NCI-H510A (cell line): ENCODE results near the gene SP5.
A peak's percentile ranks its signal among the peaks of the same experiment; 100 is the strongest.
"Not testable (repeated sequence)": the region's sequence is repeated elsewhere in the genome, so short reads cannot be mapped to it uniquely, and the experiment has no call there.

Experiments
- DNase-seq: peaks from one replicate; lab custom pipeline; 2025; lab: John Stamatoyannopoulos, UW

Gene SP5

DNA sequence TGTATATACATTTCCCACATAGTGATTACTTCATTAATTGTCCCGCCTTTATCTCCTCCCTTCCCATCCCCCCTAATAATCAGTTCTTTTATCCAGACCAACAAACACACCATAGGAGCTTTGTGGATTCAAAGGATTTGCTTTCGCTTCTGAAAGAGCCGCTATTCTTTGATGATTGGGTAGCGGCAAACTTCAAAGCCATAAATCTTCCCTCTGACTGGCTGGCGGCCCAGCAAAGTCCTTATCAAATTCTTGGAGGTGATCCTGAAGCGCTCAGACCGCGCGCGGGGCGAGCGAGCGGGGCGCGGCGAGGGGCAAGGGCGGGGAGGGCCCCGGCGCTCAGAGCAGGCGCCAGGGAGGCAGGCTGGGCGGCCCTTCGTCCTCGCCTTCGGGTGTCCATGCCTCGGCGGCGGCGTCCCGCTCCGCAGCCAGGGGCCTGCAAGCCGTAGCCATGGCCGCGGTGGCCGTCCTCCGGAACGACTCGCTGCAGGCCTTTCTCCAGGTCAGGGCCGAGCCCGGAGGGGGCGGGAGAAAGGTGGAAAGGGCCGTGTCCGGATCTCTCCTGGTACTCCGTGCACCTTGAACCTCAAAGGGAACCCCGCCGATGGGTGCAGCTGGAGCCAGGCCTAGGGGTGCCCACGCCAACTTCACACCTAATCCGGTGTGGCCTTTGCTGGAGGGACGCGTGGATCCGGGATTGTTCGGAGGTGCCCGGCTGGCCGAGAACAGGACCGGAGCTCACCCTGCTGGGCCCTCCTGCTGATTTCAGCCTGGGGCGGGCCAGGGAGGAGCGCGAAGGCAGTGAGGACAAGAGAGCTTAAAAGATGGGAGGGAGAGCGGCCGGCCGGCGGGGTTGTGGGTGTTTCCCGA lies at the start of gene SP5:
Gene SP5 (plus strand): TSS at position 276 of the 870 bp plus-strand sequence. CDS start 176 bp downstream, at position 452.
- DNase-seq, result peak; percentile 86

DNA sequence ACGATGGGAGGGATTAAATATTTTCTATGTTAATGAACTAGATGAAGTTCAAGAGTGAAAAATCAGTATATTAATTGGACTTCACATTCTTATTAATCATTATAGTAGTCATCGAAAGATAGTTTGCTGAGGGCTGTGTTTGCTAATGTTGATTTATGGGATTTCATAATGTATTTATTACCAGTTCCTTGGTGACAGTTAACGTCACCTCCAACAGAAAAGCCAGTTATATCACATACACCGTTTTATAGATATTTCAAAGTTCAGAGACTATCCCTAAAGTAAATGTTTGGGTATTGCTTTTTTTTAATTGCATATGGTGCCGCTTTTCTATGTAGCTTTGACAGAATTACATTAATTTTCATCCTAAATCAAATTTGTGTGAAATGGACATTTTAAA lies 49.4 kb upstream of the SP5 start:
- DNase-seq, result no peak

DNA sequence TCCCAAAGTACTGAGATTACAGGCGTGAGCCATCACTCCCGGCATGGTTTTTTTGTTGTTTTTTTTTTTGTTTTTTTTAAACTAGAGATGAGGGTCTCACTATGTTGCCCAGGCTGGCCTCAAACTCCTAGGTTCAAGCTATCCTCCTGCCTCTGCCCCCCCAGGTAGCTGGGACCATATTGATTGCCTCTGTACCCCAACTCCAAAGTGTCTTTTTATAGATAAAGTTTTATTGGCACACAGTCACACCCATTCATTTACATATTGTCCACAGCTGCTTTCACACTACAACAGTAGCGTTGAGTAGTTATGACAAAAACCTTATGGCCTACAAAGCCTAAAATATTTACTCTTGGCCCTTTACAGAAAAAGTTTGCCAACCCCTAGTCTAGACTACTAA lies 45.2 kb upstream of the SP5 start:
- DNase-seq, result no peak

- no peak for DNase-seq
Observed at GRCh38 chr2:170670651-170671050, 44.5 kb upstream of the SP5 start.

- no peak for DNase-seq
Observed at GRCh38 chr2:170671079-170671478, 44.1 kb upstream of the SP5 start.

DNA sequence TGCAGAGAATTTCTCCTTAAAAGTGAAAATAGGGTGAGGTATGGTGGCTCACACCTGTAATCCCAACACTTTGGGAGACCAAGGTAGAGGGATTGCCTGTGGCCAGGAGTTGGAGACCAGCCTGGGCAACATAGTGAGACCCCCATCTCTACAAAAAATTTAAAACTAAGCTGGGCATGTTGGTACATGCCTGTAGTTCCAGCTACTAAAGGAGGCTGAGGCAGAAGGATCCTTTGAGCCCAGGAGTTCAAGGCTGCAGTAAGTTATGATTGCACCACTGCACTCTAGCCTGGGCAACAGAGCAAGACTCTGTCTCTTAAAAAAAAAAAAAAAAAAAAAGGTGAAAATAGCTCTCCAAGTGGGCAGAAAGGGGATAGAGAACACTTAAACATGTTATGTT lies 40.9 kb upstream of the SP5 start:
- not testable (repeated sequence) for DNase-seq

DNA sequence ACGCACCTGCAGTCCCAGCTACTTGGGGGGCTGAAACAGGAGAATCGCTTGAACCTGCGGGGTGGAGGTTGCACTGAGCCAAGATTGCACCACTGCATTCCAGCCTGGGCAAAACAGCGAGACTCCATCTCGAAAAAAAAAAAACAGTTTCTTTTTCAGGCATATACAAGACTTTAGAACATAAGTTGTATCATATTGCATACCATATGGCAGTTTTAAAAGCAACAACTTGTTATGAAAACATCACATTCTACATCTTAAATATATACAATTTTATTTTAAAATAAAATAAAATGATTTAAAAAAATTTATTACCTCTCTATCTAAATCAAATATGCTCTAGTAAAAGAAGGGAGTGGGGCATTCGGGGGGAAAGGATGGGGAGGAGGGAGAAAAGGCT lies 39.4 kb upstream of the SP5 start:
- DNase-seq, result no peak

DNA sequence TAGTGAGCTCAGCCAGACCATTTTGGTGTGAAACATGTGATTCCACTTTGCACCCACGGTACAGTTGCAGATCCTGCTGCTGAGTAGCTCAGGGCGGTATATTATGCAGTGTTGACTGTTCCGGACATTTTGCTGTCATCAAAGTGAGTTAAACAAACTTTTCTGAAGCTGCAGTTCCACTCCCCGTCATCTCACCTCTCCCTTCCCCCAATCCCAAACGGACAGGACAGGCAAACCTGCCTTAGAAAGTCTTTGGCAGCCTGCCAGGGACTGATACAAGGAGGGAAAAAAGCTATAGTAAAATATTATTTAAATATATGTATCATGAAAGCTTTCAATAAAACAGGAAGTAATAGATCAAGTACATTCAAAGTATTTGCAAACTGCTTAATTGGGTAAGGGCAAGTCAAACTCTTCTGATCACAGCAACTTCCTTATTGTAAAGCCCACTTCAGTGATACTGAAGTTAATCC lies 35.5 kb upstream of the SP5 start:
- DNase-seq, result peak; percentile 90

DNA sequence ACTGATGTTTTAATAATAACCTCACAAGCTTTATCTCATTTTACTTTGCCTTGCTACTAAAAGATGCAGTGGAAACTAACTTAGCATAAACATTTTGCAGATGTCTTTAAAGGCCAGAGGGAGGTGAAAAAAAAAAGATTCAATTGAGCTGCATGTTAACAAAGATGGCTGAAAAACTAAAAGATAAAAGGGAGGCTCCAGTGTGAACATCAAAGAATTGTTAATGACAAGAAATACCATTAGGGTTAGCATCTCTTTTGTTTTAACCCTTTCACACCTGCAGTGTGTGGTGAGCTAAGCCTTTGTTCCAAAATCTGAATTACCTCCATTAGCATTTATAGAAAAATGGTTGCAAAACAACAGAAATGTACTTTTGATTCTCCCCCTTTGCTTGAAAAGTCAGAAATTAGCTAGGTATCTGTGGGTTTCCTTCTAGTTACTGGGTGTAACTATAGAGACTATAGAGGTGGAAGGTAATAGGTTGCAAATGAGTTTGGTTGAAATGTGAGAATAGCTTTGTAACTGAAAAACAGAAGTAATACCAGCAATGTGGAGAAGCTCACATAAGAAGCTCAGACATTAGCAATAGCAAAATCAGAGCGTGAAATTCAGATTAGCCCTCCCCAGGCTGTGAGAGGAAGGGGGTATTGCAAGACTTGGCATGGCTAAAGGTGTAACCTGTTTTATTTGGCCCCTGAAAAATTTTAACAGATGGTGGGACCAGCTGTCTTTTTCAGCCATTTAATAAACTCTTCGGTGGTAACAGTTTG lies 34.8 kb upstream of the SP5 start:
- no peak for DNase-seq

GRCh38 chr2:170681311-170681710 lies 33.8 kb upstream of the SP5 start:
- DNase-seq, result no peak

- no peak for DNase-seq
Observed at GRCh38 chr2:170685591-170685990, 29.5 kb upstream of the SP5 start.

DNA sequence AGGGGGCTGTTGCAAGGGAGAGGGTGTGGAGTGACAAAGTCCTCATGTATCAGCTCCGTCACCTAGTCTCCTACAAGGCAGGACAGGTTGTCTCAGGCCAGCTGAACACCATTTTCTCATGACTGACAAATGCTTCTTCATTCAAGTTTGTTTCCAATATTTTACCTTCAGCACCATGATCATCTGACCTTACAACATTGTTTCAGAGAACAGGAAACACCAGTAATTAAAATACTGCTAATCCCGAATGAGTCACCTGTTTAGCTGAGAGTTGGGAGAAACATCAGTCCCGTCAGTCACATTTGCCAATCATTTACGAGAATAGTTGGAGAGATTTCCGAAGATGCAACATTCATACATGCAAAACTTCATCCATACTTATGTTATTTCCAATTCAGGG lies 25.7 kb upstream of the SP5 start:
- no peak for DNase-seq

DNA sequence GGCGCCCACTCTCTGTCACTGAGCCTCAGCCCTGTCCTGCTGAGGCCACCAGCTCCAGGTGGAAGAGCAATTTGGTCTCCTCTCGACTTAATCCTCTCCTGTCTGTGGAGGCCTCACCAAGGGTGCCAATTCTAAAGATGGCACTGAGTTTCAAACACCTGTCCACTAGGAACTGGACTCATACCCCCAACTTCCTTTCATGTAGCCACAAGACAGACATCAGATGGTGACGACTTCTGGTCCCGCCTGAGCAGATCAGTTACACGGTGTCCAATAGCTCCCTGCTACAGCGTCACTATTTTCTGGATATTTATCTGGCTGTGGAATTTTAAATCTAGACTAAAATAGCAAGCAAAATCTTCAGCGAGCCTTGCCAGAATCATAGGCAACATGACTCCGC lies 24.5 kb upstream of the SP5 start:
- DNase-seq, result no peak

GRCh38 chr2:170694316-170694715 lies 20.8 kb upstream of the SP5 start:
- DNase-seq, result no peak

GRCh38 chr2:170695521-170696410 lies 19.4 kb upstream of the SP5 start:
- DNase-seq, result no peak

DNA sequence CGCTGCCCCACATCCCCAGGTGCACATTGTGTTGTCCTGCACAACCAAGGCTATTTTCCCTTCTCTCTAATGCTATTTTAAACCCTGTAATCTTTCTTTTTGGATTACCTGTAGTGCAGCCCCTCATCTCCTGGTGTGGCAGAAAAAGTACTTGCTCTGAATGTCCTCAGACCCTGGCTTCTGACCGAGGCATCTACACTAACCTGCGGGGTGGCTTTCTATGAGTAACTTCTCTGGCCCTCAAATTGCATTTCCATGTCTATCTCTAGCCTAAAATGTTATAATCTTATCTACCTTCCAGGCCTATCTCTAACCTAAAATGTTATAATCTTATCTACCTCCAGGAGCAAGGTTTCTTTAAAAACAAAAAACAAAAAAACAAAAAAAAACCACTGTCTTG lies 18.2 kb upstream of the SP5 start:
- no peak for DNase-seq

DNA sequence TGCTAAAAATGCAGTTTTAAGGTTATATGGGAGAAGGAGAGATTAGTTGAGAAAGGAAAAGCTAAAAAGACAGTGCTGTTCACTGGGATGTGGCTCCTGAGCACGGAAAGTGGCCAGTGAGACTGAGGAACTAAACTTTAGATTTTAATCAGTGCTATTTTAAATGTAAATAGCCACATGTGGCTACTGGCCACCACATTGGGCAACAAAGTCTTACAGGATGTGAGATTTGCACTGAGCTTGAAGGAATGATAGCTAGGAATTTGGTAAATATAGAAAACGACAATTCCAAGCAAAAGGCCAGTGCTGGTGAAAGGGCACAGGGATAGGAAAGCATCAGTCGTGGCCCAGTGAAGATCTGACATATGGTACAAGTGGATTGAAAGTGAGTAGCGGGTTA lies 14.1 kb upstream of the SP5 start:
- no peak for DNase-seq

- no peak for DNase-seq
Observed at GRCh38 chr2:170703776-170704476, 11.2 kb upstream of the SP5 start.

- DNase-seq, result no peak
Observed at GRCh38 chr2:170707821-170708795, 7.0 kb upstream of the SP5 start.

GRCh38 chr2:170710609-170710979 lies 4.5 kb upstream of the SP5 start:
- no peak for DNase-seq
